T-helper 2 cell treated with Interferon-gamma antibody and Interleukin-4, amounts not matched to agents 5 μg/mL and 100 μg/mL, for 36 hours (primary cell): ENCODE measurements around the gene OR4D1.
"Not testable (repeated sequence)": the region's sequence is repeated elsewhere in the genome, so short reads cannot be mapped to it uniquely, and the experiment has no call there.

Source experiments
- DNase-seq: peaks from one replicate; pipeline ENCODE4 v3.0.0; 2021; ENCODE audit warnings: low spot score
- H3K27ac Mint-ChIP-seq: one replicate; pipeline ENCODE4 v1.8.0; 2021; ENCODE audit warnings: mild to moderate bottlenecking, mixed read lengths
- H3K27me3 Mint-ChIP-seq: one replicate; pipeline ENCODE4 v1.8.0; 2021; ENCODE audit warnings: low read depth, mixed read lengths
- H3K36me3 Mint-ChIP-seq: one replicate; pipeline ENCODE4 v1.8.0; 2021; ENCODE audit warnings: low read depth, mixed read lengths
- H3K4me1 Mint-ChIP-seq: one replicate; pipeline ENCODE4 v1.8.0; 2021; ENCODE audit warnings: low read depth, mixed read lengths
- H3K4me3 Mint-ChIP-seq: one replicate; pipeline ENCODE4 v1.8.0; 2022; ENCODE audit warnings: mild to moderate bottlenecking, moderate library complexity, mixed read lengths
- H3K9me3 Mint-ChIP-seq: one replicate; pipeline ENCODE4 v1.8.0; 2021; ENCODE audit warnings: mixed read lengths

OR4D1 gene

DNA sequence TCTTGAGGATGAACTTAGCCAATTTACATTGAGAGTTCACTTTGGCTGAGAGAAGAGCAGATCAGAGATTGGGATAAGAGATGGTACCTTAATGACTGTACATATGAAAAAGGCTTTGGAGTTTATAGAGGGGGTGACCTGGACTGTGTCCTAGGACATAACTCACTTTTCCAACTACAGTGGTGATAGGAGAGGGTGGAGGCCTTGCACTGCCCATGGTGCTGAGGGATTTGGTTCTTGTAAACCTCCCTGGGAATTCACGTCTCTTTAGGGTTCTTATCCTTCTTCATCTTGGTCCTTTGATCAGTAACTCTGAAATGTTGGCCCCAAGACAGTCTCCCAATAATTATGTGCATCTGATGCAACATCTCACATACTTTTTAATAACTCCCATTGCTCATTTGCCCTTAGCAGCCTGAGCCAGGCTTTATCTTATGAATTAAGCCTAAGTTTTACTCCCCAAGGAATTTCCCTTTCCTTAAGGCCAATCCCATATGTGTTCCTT is at the start of gene OR4D1:
TSS of gene OR4D1 (plus strand) at position 455 of the 505 bp plus-strand sequence. CDS start 6,770 bp downstream, outside the sequence.
- peaks cover 7% of the 10 kb centered on the region for H3K36me3 Mint-ChIP-seq
- DNase-seq = no peak
- no peak within 1 kb of the TSS for H3K27ac Mint-ChIP-seq
- H3K4me1 Mint-ChIP-seq = peaks cover 18% of the 10 kb centered on the region
- peaks cover 31% of the 10 kb centered on the region for H3K9me3 Mint-ChIP-seq
- H3K27me3 Mint-ChIP-seq = peaks cover 68% of the 10 kb centered on the region
- no peak within 1 kb of the TSS for H3K4me3 Mint-ChIP-seq

DNA sequence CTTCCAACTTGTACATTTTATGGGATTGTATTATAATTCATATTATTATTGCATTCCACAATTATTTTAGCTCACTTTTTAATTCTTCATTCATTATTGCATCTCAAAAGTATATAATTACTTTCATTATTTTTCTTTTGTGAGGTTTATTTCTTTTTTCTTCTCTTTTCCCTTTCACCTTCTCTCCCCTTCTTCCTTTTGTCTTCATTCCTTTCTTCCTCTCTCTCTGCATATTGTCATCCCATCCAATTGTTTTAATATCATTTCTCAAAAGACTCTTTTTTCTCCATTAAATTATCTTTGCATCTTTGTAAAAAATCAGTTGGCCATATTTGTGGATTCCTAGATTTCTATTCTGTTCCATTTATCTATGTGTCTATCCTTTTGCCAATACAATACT is 47.7 kb upstream of the OR4D1 start:
- peaks cover 16% of the 10 kb centered on the region for H3K27me3 Mint-ChIP-seq
- peaks cover 3% of the 10 kb centered on the region for H3K4me1 Mint-ChIP-seq
- H3K27ac Mint-ChIP-seq = no peak overlapping the region
- H3K9me3 Mint-ChIP-seq = no peaks in the 10 kb centered on the region
- DNase-seq = no peak
- H3K4me3 Mint-ChIP-seq = no peak overlapping the region
- H3K36me3 Mint-ChIP-seq = no peaks in the 10 kb centered on the region

DNA sequence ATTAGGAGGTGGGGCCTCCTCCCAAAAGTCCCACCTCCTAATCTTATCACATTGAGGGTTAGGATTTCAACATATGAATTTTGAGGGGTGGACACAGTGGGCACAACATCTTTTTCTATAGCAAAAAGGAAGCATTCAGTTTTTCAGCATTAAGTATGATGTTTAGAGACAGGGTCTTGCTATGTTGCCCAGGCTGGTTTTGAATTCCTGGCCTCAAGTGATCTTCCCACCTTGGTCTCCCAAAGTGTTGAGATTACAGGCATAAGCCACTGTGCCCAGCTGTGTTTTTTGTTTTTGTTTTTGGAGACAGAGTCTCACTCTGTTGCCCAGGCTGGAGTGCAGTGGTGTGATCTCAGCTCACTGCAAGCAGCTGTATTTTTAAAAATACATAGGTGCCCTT is 46.3 kb upstream of the OR4D1 start:
- H3K4me1 Mint-ChIP-seq, H3K4me3 Mint-ChIP-seq, H3K27ac Mint-ChIP-seq, H3K36me3 Mint-ChIP-seq, DNase-seq, H3K9me3 Mint-ChIP-seq: not testable (repeated sequence)
- H3K27me3 Mint-ChIP-seq = peaks cover 16% of the 10 kb centered on the region

DNA sequence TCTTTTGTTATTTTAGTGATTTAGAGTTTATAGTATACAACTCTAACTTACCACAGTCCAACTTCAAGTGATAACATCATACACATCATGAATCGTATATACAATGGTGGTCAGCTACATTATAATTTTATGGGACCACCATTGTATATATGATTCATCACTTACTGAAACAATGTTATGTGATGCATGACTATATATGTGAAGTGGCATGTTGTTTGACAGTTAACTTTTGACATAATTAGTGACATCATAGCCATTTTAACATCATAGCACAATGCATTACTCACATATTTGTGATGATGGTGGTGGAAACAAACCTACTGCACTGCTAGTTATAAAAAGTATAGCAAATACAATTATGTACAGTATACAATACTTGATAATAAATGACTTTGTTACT is 43.1 kb upstream of the OR4D1 start:
- Mint-ChIP-seq H3K9me3 (no peaks in the 10 kb centered on the region), H3K36me3 (no peaks in the 10 kb centered on the region)
- DNase-seq = no peak

DNA sequence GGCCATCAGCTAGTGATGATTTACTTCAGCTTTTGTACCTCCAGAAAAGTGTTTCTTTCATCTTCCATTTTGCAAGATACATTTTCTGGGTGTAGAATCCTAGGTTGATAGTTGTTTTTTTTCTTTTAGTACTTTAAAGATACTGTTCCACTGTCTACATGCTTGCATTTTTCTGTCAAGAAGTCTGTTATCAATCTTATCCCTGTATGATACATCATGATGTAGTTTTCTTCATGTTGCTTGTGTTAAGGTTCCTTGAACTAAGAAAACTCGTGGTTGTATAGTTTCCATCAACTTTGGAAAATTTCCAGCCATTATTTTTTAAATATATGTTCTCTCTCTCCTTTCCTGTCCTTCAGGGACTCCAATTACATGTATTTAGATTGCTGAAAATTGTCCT is 40.9 kb upstream of the OR4D1 start:
- Mint-ChIP-seq H3K9me3 (no peaks in the 10 kb centered on the region), H3K4me3 (no peak overlapping the region), H3K27ac (no peak overlapping the region), H3K27me3 (peaks cover 12% of the 10 kb centered on the region), H3K4me1 (no peaks in the 10 kb centered on the region), H3K36me3 (no peaks in the 10 kb centered on the region)
- no peak for DNase-seq

More for the DNA sequence above, 43.1 kb upstream of the OR4D1 start:
- Mint-ChIP-seq H3K27ac (no peak overlapping the region), H3K4me1 (no peaks in the 10 kb centered on the region), H3K4me3 (no peak overlapping the region), H3K27me3 (peaks cover 20% of the 10 kb centered on the region)

DNA sequence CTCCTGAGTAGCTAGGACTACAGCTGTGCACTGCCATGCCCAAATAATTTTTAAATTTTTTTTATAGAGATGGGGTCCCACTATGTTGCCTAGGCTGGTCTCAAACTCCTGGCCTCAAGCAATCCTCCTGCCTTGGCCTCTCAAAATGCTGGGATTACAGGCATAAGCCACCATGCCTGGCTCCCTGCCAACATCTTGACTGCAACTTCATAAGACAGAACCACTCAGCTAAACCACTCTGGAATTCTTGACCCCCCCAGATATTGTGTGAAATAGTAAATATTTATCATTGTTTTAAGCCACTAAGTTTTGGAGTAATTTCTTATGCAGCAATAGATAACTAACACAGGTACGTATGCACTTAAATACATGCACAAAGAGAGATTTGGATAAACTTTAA is 39.0 kb upstream of the OR4D1 start:
- Mint-ChIP-seq H3K27me3 (peaks cover 14% of the 10 kb centered on the region), H3K36me3 (no peaks in the 10 kb centered on the region), H3K4me3 (no peak overlapping the region), H3K4me1 (no peaks in the 10 kb centered on the region), H3K27ac (no peak overlapping the region), H3K9me3 (no peaks in the 10 kb centered on the region)
- DNase-seq = no peak

DNA sequence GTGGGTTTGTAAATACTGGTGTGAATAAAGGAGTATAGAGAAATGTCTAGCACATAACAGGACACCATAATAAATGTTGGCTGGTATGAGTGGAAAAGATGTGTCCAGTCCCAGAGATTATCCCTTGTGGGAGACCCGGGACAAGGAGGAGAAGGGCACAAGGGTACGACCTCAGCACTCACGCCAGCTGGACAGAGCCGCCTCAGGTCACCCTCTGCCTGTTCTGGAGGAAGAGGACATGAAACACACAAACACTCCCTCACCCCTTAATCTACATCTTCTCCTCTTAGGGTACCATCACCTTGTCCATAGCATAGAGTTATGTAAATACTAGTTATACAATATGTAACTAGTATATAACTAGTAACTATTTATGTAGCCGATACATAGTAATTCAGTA is 38.2 kb upstream of the OR4D1 start:
- H3K9me3 Mint-ChIP-seq = no peaks in the 10 kb centered on the region
- no peak overlapping the region for H3K4me3 Mint-ChIP-seq
- no peaks in the 10 kb centered on the region for H3K36me3 Mint-ChIP-seq
- no peaks in the 10 kb centered on the region for H3K4me1 Mint-ChIP-seq
- no peak overlapping the region for H3K27ac Mint-ChIP-seq
- DNase-seq = no peak
- H3K27me3 Mint-ChIP-seq = peaks cover 10% of the 10 kb centered on the region

DNA sequence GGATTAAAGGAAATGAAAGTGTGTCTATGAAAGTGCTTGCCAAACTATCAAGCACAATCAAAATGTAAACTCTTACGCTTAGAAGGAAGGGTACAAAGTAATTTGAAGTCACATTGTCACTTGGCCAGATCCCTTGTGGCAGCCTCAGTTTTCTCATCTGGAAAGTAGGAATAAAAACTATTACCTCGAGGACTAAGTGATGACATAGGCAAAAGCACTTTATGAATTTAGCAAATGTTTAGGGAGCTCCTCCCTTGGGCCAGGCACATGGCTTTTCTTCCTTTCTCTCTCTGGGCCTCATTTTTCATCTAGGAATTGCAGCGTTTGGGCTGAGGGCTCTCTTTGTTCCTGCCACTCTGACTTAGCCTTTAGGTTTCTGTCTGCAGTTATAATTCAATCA is 36.5 kb upstream of the OR4D1 start:
- H3K27me3 Mint-ChIP-seq = peaks cover 10% of the 10 kb centered on the region

DNA sequence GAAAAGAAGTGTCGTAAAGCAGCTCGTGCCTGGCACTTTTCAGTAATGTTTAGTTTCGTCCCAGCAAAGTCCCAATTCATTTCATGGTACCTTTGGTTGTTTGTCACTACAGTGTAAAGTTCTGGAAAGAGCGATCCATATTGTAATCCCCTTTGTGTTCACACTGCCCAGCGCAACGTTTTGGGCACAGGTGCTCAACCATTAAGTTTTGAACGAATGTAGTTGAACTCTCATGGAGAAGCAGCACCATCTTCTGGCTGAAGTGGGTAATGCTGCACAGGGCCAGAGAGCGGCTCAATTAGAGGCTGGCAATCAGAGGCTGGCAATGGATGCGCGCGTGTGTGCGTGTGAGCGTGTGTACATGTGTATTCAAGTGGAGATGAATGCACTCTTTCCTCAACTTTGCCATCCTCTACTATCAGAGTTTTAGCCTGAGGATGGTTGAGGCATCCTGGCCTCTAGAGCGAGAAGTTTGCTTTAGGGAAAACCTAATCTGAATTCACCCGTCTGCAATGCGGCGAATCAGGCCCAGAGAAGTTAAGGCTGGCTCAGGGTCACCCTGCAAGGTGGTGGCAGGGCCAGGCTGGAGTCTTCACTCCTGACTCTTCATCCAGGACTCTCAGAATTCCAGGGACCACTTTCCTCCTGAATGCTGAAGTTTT is 35.1 kb upstream of the OR4D1 start:
- Mint-ChIP-seq H3K4me1 (no peaks in the 10 kb centered on the region), H3K9me3 (no peaks in the 10 kb centered on the region), H3K27ac (no peak overlapping the region), H3K4me3 (no peak overlapping the region), H3K36me3 (no peaks in the 10 kb centered on the region), H3K27me3 (peaks cover 9% of the 10 kb centered on the region)
- peak; percentile 63 for DNase-seq

More for the DNA sequence above, 36.5 kb upstream of the OR4D1 start:
- no peak overlapping the region for H3K27ac Mint-ChIP-seq
- H3K9me3 Mint-ChIP-seq = no peaks in the 10 kb centered on the region
- no peaks in the 10 kb centered on the region for H3K4me1 Mint-ChIP-seq
- no peak overlapping the region for H3K4me3 Mint-ChIP-seq
- no peaks in the 10 kb centered on the region for H3K36me3 Mint-ChIP-seq
- no peak for DNase-seq

DNA sequence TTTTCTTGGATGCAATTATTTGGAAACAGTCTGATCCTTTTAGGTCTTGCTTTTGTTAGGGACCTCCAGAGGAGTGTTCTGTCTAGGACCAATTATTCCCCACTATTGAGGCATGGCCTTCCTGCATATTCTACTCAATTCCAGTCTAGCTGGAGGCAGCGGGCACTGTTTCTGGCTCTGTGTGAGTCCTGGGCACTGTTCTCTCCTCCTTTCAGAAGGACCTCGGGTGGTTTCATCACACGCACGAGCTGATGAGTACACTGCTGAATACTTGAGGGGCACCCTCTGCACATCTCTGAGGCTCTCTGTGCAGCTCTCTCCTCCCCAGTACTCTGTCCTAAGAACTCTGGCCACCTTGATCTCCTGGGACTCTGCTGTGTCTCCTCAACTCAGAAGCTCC is 34.2 kb upstream of the OR4D1 start:
- no peak for DNase-seq
- no peak overlapping the region for H3K27ac Mint-ChIP-seq
- H3K4me3 Mint-ChIP-seq = no peak overlapping the region
- peaks cover 11% of the 10 kb centered on the region for H3K27me3 Mint-ChIP-seq
- H3K36me3 Mint-ChIP-seq = no peaks in the 10 kb centered on the region
- H3K4me1 Mint-ChIP-seq = no peaks in the 10 kb centered on the region
- no peaks in the 10 kb centered on the region for H3K9me3 Mint-ChIP-seq

DNA sequence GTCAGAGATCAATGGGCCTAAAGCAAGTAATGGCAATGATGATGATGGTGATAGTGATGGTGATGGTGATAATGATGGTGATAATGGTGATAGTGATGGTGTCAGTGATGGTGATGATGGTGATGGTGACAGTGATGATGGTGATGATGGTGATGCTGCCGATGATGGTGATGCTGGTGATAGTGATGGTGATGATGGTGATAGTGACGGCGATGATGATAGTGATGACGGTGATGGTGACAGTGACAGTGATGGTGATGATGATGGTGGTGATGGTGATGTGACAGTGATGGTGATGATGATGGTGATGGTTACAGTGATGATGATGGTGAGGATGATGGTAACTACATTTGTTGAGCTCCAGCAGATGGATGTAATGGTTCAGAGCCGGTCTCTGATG is 30.8 kb upstream of the OR4D1 start:
- Mint-ChIP-seq H3K36me3 (no peaks in the 10 kb centered on the region), H3K9me3 (no peaks in the 10 kb centered on the region), H3K4me1 (peaks cover 3% of the 10 kb centered on the region), H3K27ac (no peak overlapping the region), H3K4me3 (no peak overlapping the region), H3K27me3 (peaks cover 18% of the 10 kb centered on the region)
- no peak for DNase-seq

DNA sequence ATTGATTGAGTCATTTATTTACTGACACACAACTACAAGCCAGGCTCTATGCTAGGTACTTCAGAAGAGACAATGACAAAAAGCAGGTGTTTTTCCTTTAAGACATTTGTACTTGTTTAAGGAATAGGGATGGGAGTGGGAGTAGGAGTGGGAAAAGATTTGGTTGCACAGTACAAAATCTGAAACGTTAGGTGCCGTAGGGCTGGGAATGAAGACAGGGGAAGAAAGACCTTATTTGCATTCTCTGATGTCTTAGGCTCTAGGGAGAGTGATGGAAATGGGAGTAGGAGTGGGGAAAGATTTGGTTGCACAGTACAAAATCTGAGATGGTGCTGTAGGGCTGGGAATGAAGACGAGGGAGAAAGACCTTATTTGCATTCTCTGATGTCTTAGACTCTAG is 28.7 kb upstream of the OR4D1 start:
- Mint-ChIP-seq H3K4me3 (no peak overlapping the region), H3K36me3 (no peaks in the 10 kb centered on the region), H3K9me3 (no peaks in the 10 kb centered on the region), H3K27ac (no peak overlapping the region), H3K4me1 (peaks cover 3% of the 10 kb centered on the region), H3K27me3 (peaks cover 14% of the 10 kb centered on the region)
- no peak for DNase-seq

DNA sequence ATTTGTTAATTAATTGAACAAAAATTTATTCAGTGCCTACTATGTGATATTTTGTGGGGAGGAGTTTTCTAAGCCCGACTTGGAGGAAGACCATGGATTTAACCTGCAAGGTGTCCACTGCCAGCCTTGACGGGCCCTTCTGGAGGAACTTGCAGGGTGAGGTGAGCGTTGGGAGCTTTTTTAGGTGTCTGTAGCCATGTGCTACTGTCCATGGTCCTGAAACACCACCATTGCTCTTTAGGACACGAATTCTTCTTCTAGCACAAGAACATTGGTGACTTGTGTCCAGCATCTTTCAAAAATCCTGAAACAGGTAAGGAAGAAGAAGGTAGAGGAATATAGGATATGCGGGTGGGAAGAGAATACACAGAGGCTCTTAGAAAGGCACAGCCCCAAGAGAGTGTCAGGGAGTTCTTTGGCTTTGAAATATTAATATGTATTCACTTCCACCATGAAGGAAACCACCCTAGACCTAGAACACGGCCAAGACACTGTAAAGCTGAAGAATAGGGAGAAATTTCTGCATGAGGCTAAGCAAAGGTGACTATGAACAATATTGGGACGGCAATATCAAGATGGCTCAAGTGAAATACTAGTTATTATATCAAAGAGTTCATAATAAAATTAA is 27.9 kb upstream of the OR4D1 start:
- no peak overlapping the region for H3K27ac Mint-ChIP-seq
- H3K4me3 Mint-ChIP-seq = no peak overlapping the region
- peaks cover 14% of the 10 kb centered on the region for H3K27me3 Mint-ChIP-seq
- peaks cover 3% of the 10 kb centered on the region for H3K4me1 Mint-ChIP-seq
- no peak for DNase-seq
- no peaks in the 10 kb centered on the region for H3K36me3 Mint-ChIP-seq
- H3K9me3 Mint-ChIP-seq = no peaks in the 10 kb centered on the region

DNA sequence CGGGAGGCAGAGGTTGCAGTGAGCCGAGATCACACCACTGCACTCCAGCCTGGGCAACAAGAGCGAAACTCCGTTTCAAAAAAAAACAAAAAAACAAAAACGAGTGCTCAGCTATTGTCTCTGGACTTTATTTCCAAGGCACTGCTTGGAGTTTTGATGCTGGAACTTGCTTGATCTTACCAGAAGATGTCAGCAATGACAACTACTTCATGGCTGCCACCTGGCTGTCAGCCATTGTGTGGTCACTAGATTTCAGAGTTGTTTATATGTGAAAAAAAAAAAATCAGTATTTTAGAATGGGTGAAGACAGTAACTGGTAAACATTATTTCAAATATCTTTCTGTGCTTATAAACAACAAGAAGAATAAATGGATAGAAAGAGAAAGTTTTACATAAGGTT is 26.3 kb upstream of the OR4D1 start:
- DNase-seq = no peak
- H3K27me3 Mint-ChIP-seq = peaks cover 25% of the 10 kb centered on the region
- H3K4me1 Mint-ChIP-seq = peaks cover 3% of the 10 kb centered on the region
- H3K36me3 Mint-ChIP-seq = no peaks in the 10 kb centered on the region
- H3K27ac Mint-ChIP-seq = no peak overlapping the region
- H3K9me3 Mint-ChIP-seq = no peaks in the 10 kb centered on the region
- H3K4me3 Mint-ChIP-seq = no peak overlapping the region

DNA sequence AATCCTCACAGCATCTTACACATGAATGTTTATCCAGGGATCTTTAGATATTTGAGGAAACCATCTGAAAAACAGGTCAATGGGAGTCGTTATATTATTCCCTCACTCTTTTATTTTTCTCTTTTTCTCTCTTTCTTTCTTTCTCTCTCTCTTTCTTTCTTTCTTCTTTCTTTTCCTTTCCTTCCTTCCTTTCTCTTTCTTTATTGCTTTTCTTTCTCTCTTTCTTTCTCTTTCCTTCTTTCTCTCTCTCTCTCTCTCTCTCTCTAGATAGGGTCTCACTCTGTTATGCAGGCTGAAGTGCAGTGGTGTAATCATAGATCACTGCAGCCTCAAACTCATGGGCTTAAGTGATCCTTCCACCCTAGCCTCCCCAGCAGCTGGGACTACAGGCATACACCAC is 20.3 kb upstream of the OR4D1 start:
- no peak overlapping the region for H3K27ac Mint-ChIP-seq
- H3K27me3 Mint-ChIP-seq = peaks cover 30% of the 10 kb centered on the region
- no peaks in the 10 kb centered on the region for H3K4me1 Mint-ChIP-seq
- no peaks in the 10 kb centered on the region for H3K36me3 Mint-ChIP-seq
- H3K4me3 Mint-ChIP-seq = no peak overlapping the region
- H3K9me3 Mint-ChIP-seq = no peaks in the 10 kb centered on the region
- no peak for DNase-seq
